GM21447 (cell line): ENCODE results near the gene LAGE3.

Experiments
- ATAC-seq: cut with Tn5 transposase; IDR thresholded peaks from one replicate; pipeline ENCODE4 v1.9.1; 2021; ENCODE audit not compliant: unreplicated experiment

Gene LAGE3, protein sequence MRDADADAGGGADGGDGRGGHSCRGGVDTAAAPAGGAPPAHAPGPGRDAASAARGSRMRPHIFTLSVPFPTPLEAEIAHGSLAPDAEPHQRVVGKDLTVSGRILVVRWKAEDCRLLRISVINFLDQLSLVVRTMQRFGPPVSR

DNA sequence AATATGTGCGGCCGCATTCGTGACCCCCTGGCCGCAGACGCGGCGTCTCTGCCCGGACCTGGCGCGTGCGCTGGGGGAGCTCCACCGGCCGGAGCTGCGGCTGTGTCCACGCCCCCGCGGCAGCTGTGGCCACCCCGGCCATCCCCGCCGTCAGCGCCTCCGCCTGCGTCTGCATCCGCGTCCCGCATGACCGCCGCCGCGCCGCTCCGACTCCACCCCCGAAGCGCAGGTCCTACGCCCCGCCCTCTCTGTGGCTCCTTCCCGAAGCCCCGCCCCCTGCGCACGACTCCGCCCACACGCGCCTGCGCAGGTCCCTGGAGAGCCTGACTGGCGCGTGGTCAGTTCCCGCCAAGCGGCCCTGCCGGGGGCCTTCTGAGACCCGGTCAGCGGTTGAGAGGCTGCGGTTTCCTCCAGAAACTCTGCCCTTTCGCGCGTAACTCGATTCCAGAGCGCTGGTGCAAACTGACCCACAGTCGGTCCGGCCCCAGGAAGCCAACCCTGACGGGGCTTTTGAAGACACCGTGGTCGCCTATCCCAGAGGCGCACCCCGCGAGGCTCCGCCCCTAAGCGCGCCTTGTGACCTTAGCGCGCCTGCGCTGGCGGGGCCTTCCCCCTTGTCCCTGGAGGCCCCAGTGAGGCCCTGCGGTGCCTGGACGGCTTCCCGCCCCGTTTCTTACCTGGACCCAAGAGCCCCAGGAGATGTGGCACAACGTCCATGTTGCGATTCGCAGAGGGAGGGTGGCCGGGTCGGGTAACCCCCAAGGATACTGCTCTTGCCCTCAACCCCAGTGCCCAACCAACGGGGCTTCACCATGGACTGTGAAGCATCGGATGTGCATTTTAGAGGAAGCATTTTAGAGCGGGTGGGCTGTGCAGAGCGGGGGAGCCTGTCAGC is at the start of gene LAGE3:
Gene LAGE3, minus strand, starts transcription at position 554 of the 895 bp plus-strand sequence. Its CDS starts 366 bp downstream, at position 188.
- peak; percentile 75 for ATAC-seq

- peak; percentile 94 for ATAC-seq
Observed at GRCh38 chrX:154526901-154527675, 48.0 kb upstream of the LAGE3 start.

GRCh38 chrX:154525606-154526490 is 46.8 kb upstream of the LAGE3 start:
- no peak for ATAC-seq

DNA sequence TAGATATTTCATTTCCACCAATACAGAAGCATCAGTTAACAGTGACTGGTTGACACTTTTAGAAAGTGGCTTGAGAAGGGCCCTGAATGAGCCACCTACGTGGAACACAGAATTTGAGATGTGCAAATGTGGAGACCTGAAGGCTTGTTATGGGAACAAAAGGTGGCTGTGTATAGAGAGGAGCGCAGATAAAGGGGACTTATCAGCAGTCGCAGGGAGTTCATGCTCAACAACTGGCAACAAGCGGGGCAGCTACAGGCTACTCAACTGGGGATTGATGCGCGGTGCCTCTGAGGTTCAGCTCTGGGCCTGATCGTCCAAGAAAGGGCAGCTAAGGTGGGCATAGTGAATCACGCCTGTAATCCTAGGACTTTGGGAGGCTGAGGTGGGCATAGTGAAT is 40.3 kb upstream of the LAGE3 start:
- no peak for ATAC-seq

DNA sequence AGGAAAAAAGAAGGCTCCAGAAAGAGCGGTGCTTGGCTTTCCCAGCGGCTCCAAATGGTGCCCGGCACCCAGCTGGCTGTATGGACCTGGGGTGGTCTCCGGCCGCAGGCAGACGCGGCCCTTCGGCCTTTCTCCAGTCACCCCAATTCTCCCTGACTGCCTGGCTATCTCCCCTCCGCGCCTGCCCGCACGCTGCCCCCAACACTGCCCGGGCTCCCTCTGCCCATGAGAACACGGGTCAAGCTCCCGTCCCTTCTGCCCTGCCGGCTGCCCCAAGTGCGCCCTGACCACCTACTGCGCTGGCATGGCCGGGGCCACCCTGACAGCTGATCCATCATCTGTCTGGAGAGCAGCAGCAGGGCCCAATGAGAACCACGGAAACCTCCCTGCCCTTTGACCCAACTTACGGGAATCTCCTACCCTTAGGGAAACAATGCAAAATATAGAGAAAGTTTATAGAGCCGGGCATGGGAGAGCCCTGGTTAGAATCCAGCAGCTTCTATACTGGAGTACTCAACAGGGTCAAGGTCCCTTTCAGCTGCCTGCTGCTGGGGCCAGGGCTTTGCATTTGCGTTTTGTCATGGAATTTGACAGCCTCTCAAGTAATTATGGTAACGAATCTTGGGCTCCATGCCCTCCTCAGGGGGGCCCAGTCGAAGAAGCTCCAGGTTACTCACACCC is 38.2 kb upstream of the LAGE3 start:
- ATAC-seq = no peak

DNA sequence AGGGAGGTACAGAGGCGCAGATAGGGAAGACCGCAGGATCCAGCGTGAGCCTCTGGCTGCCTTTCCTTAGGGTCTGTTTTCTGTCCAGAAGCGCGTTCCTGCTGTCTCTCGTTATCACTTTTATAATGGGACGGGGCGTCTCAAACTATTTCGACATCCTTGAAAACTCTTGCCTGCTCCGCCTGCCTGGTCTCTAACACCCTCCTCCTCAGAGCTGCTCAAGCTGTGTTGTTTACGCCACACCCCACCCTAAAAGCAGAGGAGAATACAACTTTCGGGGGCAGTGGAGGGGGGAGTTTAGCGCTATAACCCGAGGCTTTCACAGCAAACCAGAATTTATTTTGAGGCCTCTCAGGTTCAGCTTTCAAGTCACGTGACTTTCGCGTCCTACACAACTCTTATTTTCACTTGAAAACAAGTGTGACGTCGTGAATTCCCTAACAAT is 37.6 kb upstream of the LAGE3 start:
- ATAC-seq = peak; percentile 15

DNA sequence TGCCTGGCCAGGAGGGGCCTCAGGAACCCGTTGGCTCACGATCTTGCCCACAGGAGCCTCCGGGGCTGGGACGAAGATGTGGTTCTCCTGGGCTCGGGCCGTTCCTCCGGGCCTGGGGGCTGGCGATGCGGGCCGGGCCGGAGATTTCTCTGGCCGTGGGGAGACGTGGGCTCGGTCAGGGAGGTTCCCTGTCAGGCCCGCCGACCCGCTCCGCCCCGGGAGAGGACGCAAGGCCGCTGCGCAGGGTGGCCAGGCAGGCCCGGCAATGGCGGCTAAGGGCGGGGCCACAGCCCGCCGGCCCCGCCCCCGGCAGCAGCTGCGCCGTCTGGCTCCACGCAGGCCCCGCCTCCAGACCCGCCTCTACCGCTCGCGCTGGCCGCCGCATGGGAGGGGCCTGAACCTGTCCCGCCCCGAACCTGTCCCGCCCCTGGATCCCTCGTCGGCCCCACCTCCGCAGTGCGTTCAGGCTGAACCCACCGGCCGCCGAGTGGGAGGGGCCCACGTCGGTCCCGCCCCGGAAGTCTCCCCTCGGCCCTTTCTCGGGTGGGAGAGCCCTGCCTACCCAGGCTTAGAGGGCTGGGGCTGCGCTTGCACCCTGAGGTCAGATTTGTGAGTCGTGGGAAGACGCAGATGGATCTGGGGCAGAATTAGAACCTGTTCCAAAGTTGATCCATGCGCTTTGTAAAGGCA is 37.0 kb upstream of the LAGE3 start, which contains the start of gene FAM3A:
Gene FAM3A, minus strand, starts transcription at position 267 of the 690 bp plus-strand sequence. CDS start 460 bp downstream, outside the sequence.
- ATAC-seq = peak; percentile 82

- no peak for ATAC-seq
Observed at GRCh38 chrX:154515090-154515965, 36.2 kb upstream of the LAGE3 start.

DNA sequence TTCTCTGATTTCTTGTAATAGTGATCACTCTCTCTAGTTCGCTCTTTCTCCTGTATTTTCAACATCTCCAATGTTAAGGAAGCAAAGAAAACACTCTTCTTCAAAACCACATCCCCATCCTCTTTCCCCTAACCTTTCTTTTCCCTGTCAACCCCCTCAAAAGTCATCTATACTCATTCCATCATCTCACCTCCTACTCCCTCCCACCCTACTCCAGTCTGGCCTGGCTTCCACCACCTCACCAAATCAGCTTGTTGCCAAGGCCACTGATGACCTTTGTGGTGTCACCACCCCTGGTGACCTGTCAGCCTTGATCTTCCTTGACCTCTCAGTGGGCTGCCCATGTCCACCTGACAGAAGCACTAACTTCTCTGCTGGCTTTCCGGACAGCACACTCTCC is 34.6 kb upstream of the LAGE3 start:
- ATAC-seq = no peak

DNA sequence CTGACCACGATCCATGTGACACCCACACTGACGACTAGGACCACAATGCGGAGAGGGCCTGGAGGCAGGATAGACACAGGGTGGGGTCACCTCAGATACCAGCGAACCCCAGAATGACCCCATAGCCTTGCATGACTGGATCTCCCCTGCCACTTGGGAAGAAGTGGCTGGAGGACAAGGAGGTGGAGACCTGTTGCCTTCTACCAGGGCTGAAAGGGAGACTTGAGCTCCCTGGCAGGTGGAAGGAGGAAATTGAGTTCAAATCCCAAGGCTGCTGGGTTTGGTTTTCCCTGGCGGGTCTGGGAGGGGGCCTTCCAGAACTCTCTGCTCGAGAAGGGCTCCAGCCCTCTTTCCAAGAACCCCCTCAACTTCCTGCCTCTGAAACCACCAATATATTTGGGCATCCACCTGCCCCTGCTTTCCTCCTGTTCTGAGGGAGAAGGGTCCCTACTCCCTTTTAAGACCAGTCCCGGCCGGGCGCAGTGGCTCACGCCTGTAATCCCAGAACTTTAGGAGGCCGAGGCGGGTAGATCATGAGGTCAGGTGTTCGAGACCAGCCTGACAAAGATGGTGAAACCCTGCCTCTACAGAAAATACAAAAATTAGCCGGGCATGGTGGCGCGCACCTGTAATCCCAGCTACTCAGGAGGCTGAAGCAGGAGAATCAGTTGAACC is 33.9 kb upstream of the LAGE3 start:
- ATAC-seq = no peak

DNA sequence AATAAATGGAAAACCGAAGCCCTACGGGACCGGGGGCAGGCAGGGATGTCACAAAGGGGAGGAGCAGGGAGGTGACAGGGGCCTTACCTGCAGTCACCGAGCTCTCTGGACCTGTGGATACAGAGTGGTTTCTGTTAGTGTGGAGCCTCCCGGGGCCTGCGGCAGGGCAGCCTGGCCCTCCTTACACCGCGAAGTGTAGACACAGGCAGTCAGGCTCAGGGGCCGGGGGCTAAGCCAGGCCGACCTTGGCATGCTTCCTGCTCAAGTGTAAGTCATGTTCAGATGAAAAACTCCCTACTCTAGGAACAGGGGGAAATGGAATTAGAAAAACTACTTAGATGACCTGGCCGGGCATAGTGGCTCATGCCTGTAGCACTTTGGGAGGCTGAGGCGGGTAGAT is 32.7 kb upstream of the LAGE3 start:
- ATAC-seq = no peak

DNA sequence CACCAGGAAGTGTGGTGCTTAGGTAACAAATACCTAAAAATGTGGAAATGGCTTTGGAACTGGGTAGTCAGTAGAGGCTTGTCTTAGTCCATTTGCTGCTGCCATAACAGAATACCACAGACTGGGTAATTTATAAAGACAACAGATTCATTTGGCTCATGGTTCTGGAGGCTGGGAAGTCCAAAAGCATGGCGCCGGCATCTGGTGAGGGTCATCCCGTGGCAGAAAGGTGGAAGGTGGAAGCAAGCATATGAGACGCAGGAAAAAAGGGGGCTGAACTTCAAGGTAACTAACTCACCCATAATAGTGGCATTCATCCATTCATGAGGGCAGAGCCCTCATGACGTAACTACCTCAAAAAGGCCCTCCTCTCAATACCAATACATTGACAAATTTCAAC is 30.4 kb upstream of the LAGE3 start:
- ATAC-seq = no peak

DNA sequence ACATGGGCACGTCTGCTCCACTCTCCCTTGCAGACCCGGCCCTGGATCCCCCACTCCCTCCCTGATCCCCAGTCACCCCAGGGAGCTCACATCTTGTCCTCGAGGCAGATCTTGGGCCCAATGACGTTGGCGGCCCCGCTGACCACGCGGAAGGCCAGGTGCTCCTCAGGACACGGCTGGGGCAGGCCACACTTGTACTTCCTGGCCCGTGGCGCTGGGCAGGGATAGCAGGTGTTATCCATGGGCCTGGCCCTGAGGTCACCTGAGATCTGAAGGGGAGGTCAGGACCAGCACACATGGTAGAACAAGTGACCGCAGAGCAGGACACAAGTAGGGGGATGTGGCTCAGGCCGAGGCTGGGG is 29.3 kb upstream of the LAGE3 start:
- no peak for ATAC-seq

DNA sequence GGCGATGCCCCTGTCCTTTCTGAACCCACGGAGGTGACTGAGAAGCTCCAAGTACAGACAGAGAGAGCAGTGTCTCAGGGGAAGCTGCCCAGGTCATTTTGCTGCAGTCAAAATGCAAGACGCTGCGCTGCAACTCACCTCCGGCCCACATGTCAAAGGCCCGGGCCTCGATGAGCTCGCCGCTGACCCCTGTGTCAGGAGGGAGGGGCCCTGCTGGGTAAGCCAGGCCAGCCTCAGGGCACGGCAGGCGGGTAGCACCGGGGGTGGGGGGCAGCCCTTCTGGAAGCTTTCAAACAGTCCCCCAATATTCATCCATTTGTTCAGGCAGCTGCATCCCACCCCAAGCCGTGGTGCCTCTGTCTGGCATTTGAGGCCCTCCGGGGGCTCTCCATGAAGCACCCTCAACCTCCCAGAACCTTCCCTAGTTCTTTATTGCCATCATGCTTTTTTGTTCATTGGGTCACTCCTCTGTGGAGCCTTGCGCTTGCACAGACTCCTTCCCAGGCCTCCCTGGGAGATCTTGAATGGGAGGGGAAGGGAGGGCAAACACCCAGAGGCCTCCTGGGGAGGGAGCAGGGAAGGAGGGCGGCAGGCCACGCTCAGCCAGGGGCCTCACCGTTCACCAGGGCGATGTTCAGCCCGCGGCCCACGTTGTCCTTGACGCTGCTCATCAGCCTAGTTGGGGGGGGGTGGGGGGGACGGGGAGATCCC is 28.7 kb upstream of the LAGE3 start:
- no peak for ATAC-seq

- no peak for ATAC-seq
Observed at GRCh38 chrX:154506483-154507332, 27.6 kb upstream of the LAGE3 start.

- ATAC-seq = no peak
Observed at GRCh38 chrX:154505734-154506133, 26.7 kb upstream of the LAGE3 start.
